A549 (cell line): ENCODE data around the gene BMPER. TPM values are rescaled to one million over a fixed set of nuclear protein-coding genes. Genes with fewer than 3 reads are reported as not detected.

Experiments used
- ATAC-seq, 2 experiments: fragments of 200-7000 bp in 1 of 2; fragments of >200 bp in 1 of 2; cut with Nextera tagmentation in 1 of 2; cut with Tn5 transposase in 1 of 2; 3 replicates each; pipeline versions ENCODE4 v1.8.0 to v1.9.1; 2018 to 2020; ENCODE audit warnings: mild to moderate bottlenecking in 1 of 2, moderate library complexity in 1 of 2
- CTCF ChIA-PET: fragments of 300-600 bp; sonication (Branson Sonifier 250); formaldehyde crosslinking; extraction: SDS; loops from one replicate; lab custom pipeline; 2021; ENCODE audit warnings: antibody characterized with exemption, inconsistent platforms; lab: Yijun Ruan, JAX
- POLR2A ChIA-PET: fragments of 350-600 bp; formaldehyde crosslinking; extraction: SDS; loops from one replicate; lab custom pipeline; 2021; ENCODE audit warnings: antibody characterized with exemption, inconsistent platforms; lab: Yijun Ruan, JAX
- DNase-seq, 2 experiments: peaks; one replicate each; pipeline versions ENCODE4 v3.0.0 to v3.0.0-alpha.2; 2011 to 2016; ENCODE audit warnings: low read depth in 1 of 2, low spot score in 1 of 2
- FAIRE-seq: peaks from 2 replicates; lab custom pipeline; 2011; peaks lifted over from hg19 to GRCh38; lab: Jason Lieb, UNC
- H3K27ac ChIP-seq, 2 experiments: fragments of >200 bp; sonication (Bioruptor Twin); formaldehyde crosslinking; 3 replicates each; pipeline ENCODE4 v1.5.1; 2016 to 2017
- H3K4me1 ChIP-seq: fragments of >200 bp; sonication (Bioruptor Twin); formaldehyde crosslinking; 3 replicates; pipeline ENCODE4 v1.6.1; 2016
- H3K4me2 ChIP-seq: fragments of >200 bp; sonication (Bioruptor Twin); formaldehyde crosslinking; 3 replicates; pipeline ENCODE4 v1.6.1; 2016
- H3K4me3 ChIP-seq: fragments of >200 bp; sonication (Bioruptor Twin); formaldehyde crosslinking; 3 replicates; pipeline ENCODE4 v1.5.1; 2016
- H3K9me3 ChIP-seq: fragments of >200 bp; sonication (Bioruptor Twin); formaldehyde crosslinking; 3 replicates; pipeline ENCODE4 v1.6.1; 2016
- CBX2 ChIP-seq: fragments of 200-600 bp; sonication (generic); IDR thresholded peaks from 2 replicates; pipeline ENCODE4 v1.6.1; 2016; ENCODE audit warnings: low read depth, mild to moderate bottlenecking, borderline replicate concordance
- CEBPB ChIP-seq, 2 experiments: fragments of >200 bp in 1 of 2; sonication (Bioruptor Twin) in 1 of 2; formaldehyde crosslinking in 1 of 2; IDR thresholded peaks; 2 replicates each; pipeline ENCODE4 v1.6.1; 2012 to 2016
- CHD2 ChIP-seq: fragments of 150-350 bp; IDR thresholded peaks from 2 replicates; pipeline ENCODE4 v1.6.1; 2014; ENCODE audit warnings: low read length; ENCODE audit not compliant: partially characterized antibody
- EHF ChIP-seq: fragments of 250-450 bp; sonication (Bioruptor Pico); IDR thresholded peaks from 2 replicates; pipeline ENCODE4 v1.5.0; 2020; ENCODE audit warnings: mild to moderate bottlenecking
- ESRRA ChIP-seq: fragments of 150-350 bp; IDR thresholded peaks from 2 replicates; pipeline ENCODE4 v1.6.1; 2014; ENCODE audit warnings: mild to moderate bottlenecking, low read length, borderline replicate concordance
- FOXS1 ChIP-seq: fragments of 250-450 bp; sonication (Bioruptor Pico); IDR thresholded peaks from 2 replicates; pipeline ENCODE4 v1.5.0; 2020; ENCODE audit warnings: mild to moderate bottlenecking, moderate library complexity
- GATA3 ChIP-seq: IDR thresholded peaks from 2 replicates; pipeline ENCODE4 v1.6.1; 2012; ENCODE audit warnings: borderline replicate concordance
- HDAC2 ChIP-seq: fragments of 200-600 bp; sonication (generic); IDR thresholded peaks from 2 replicates; pipeline ENCODE4 v1.6.1; 2016
- HOXB5 ChIP-seq: fragments of 250-450 bp; sonication (Bioruptor Pico); IDR thresholded peaks from 2 replicates; pipeline ENCODE4 v1.5.0; 2020; ENCODE audit warnings: mild to moderate bottlenecking, moderate library complexity
- MAFK ChIP-seq: fragments of 450-650 bp; IDR thresholded peaks from 2 replicates; pipeline ENCODE4 v1.6.1; 2014; ENCODE audit not compliant: partially characterized antibody
- MAZ ChIP-seq: fragments of 150-350 bp; IDR thresholded peaks from 2 replicates; pipeline ENCODE4 v1.6.1; 2014; ENCODE audit warnings: antibody characterized with exemption, low read depth, low read length, borderline replicate concordance
- NFE2L2 ChIP-seq: fragments of 150-350 bp; conservative IDR thresholded peaks from 2 replicates; pipeline ENCODE4 v1.6.1; 2014; ENCODE audit warnings: low read length
- PHF8 ChIP-seq: fragments of 200-600 bp; sonication (generic); IDR thresholded peaks from 2 replicates; pipeline ENCODE4 v1.6.1; 2016; ENCODE audit warnings: low read depth, mild to moderate bottlenecking, antibody characterized with exemption, moderate library complexity, borderline replicate concordance
- RARB ChIP-seq: fragments of 250-450 bp; sonication (Bioruptor Pico); IDR thresholded peaks from 2 replicates; pipeline ENCODE4 v1.8.0; 2021; ENCODE audit warnings: mild to moderate bottlenecking, moderate library complexity
- SMC3 ChIP-seq: fragments of >200 bp; sonication (Bioruptor Twin); formaldehyde crosslinking; IDR thresholded peaks from 3 replicates; pipeline ENCODE4 v1.6.1; 2018; ENCODE audit warnings: inconsistent platforms
- SREBF2 ChIP-seq: fragments of 450-650 bp; IDR thresholded peaks from 2 replicates; pipeline ENCODE4 v1.6.1; 2014; ENCODE audit warnings: mild to moderate bottlenecking, moderate library complexity
- ZNF302 ChIP-seq: fragments of 250-450 bp; sonication (Bioruptor Pico); IDR thresholded peaks from 2 replicates; pipeline ENCODE4 v1.9.0; 2021; ENCODE audit warnings: inconsistent platforms, mild to moderate bottlenecking, moderate library complexity
- WGBS: methylation state at CpG from one replicate; pipeline ENCODE4 v1.1.6; 2017; ENCODE audit errors: missing lambda C conversion rate; 5-methylcytosine and 5-hydroxymethylcytosine counted together
- polyA plus RNA-seq, 4 experiments: library from polyadenylated mRNA; depleted of rRNA in 3 of 4; stranded (reverse); fragments of >200 nt; fragmentation: RNase III in 1 of 4; extraction: RNeasy Plus Mini Kit Qiagen cat#74134 plus additional on column Dnase treatment in 1 of 4; gene quantifications; 2 replicates in 3 of 4; 3 replicates in 1 of 4; pipeline ENCODE4 v1.2.3, GENCODE V29; 2011 to 2017
- TF ChIP-seq, protein P1 (sequence below): IDR thresholded peaks from 2 replicates; pipeline ENCODE4 v1.6.1; 2012; ENCODE audit warnings: low read depth, borderline replicate concordance
- TF ChIP-seq, protein P2 (sequence below): IDR thresholded peaks from 2 replicates; pipeline ENCODE4 v1.6.1; 2012
- TF ChIP-seq, protein P3 (sequence below): fragments of >200 bp; sonication (Bioruptor Twin); formaldehyde crosslinking; IDR thresholded peaks from 3 replicates; pipeline ENCODE4 v1.6.1; 2016
- TF ChIP-seq, protein P4 (sequence below): IDR thresholded peaks from 2 replicates; pipeline ENCODE4 v1.6.1; 2012
- TF ChIP-seq, protein P5 (sequence below): fragments of >200 bp; sonication (Bioruptor Twin); formaldehyde crosslinking; IDR thresholded peaks from 3 replicates; pipeline ENCODE4 v1.5.1; 2016

BMPER gene
- polyA plus RNA-seq, 2 of the 4 experiments (the other 2 are of a cell fraction): 5.0 to 5.8 TPM

DNA sequence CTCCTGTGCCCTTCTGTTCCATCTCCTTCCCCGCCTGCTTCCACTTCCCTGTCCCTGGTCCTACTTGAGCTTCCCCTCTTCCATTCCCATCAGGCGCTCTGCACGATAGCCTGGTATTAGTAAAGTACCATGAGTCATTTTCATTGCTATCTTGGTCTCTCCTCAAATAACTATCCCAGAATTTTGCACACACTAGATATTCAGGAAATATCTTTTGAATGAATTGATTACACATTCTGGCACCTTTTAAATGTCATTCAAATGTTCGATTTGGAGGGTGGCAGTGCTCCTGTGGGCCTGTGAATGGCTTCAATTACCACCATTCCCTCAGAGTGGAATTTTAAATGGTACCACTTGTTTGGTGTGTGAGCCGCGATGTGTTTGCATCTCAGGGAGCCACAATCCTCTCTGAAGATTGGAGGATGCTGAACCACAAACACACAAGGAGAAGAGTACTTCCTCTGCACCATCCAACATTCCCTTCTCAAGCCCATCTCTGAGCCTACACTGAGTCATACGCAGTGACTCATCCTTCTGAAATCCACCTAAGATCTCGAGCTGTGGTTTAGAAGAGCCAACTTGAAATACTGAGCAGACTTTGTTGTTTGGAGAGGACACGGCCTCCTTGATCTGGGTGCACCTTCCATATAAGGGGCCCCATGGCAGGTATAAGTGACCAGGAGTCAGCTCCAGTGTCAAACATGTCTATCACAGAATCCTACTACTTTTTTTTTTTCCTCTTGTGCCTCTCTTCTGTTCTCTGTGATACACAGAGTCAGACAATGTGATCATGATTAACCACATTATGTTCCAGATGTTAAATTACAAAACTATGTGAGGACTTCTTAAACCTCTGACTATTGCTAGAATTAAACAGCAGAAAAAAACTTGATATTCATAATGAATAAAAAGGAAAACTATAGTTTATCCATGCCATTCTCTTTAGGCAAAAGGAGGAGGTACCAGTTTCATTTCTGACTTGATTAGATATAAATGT is 81.9 kb downstream of the BMPER start (continued):
- TF ChIP-seq, protein P1, sequence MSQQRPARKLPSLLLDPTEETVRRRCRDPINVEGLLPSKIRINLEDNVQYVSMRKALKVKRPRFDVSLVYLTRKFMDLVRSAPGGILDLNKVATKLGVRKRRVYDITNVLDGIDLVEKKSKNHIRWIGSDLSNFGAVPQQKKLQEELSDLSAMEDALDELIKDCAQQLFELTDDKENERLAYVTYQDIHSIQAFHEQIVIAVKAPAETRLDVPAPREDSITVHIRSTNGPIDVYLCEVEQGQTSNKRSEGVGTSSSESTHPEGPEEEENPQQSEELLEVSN: 0 out of 2 replicates have a peak, but pooled peaks have one; percentile 22
- TF ChIP-seq, protein P2, sequence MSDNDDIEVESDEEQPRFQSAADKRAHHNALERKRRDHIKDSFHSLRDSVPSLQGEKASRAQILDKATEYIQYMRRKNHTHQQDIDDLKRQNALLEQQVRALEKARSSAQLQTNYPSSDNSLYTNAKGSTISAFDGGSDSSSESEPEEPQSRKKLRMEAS: peak; percentile 67; the same call in 1 of the 2 replicates
- TF ChIP-seq EHF (CRISPR knock-in tag): no peak

DNA sequence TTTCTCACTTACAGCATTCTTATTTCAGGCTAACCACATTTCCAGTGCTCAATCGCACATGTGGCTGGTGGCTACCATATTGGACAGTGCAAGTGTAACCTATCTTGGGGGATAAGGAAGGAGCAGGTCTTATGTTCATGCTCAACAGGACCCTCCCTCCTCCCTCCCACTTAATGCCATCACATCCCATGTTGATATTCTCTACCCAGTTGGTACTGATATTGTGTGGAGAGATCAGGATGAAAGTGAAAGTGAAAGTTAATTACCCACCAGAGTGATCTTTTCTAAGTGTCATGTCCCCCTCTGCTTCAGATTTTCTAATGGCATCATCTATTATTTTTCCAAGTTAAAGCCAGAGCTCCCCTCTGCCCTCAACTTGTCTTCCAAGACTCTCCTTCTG is 91.6 kb downstream of the BMPER start:
- H3K4me3 ChIP-seq: no peak overlapping the region
- no peaks in the 10 kb centered on the region for H3K9me3 ChIP-seq
- TF ChIP-seq CHD2: no peak
- DNase-seq (no peak), ATAC-seq (no peak), FAIRE-seq (no peak)
- H3K27ac ChIP-seq: 0 out of 6 replicates have a peak overlapping the region, but pooled peaks of 1 of the 2 experiments have one; percentile 23
- POLR2A ChIA-PET: no interaction called here
- H3K4me2 ChIP-seq: no peak overlapping the region
- WGBS: 96% methylated on average over 1 of the region's 1 CpG
- CTCF ChIA-PET: no interaction called here
- H3K4me1 ChIP-seq: no peaks in the 10 kb centered on the region

DNA sequence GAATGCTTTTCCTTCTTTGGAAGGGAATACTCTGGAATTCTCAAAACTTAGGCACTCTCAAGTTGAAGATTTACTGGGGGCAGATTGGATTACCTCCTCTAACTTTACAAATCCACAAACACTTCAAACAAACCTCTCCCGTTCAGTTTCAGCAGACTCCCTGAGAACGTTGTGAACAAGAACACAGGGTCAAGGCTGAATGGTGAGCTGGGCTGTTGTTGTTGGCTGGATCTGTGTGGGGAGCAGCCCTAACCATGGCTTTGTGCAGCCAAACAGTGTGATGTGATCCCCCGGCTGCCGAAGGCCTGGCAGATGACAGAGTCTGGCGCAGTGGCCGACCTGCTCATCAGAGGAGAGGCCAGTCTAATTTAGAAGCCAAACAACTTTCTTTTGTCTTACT is 93.1 kb downstream of the BMPER start:
- Histone ChIP-seq H3K4me3 (no peak overlapping the region), H3K4me1 (no peaks in the 10 kb centered on the region), H3K27ac (peak overlapping the region in 1 of 2 experiments; percentile 25; a peak in 1 of 6 replicates), H3K9me3 (peaks cover 10% of the 10 kb centered on the region; the same call in 1 of the 3 replicates), H3K4me2 (no peak overlapping the region)
- no peak for FAIRE-seq
- no peak for DNase-seq
- POLR2A ChIA-PET: no interaction called here
- CTCF ChIA-PET: no interaction called here
- WGBS: 92% methylated on average over 6 of the region's 6 CpGs
- ATAC-seq: no peak
- TF ChIP-seq MAFK: no peak
- no peak for TF ChIP-seq CBX2
- TF ChIP-seq, protein P3, sequence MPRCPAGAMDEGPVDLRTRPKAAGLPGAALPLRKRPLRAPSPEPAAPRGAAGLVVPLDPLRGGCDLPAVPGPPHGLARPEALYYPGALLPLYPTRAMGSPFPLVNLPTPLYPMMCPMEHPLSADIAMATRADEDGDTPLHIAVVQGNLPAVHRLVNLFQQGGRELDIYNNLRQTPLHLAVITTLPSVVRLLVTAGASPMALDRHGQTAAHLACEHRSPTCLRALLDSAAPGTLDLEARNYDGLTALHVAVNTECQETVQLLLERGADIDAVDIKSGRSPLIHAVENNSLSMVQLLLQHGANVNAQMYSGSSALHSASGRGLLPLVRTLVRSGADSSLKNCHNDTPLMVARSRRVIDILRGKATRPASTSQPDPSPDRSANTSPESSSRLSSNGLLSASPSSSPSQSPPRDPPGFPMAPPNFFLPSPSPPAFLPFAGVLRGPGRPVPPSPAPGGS: no peak
- no peak for TF ChIP-seq MAZ
- no peak for TF ChIP-seq RARB (CRISPR knock-in tag)
- TF ChIP-seq SREBF2: no peak
- no peak for TF ChIP-seq HOXB5 (CRISPR knock-in tag)
- no peak for TF ChIP-seq GATA3
- no peak for TF ChIP-seq FOXS1 (CRISPR knock-in tag)
- TF ChIP-seq SMC3: no peak
- no peak for TF ChIP-seq ESRRA
- TF ChIP-seq, protein P4, sequence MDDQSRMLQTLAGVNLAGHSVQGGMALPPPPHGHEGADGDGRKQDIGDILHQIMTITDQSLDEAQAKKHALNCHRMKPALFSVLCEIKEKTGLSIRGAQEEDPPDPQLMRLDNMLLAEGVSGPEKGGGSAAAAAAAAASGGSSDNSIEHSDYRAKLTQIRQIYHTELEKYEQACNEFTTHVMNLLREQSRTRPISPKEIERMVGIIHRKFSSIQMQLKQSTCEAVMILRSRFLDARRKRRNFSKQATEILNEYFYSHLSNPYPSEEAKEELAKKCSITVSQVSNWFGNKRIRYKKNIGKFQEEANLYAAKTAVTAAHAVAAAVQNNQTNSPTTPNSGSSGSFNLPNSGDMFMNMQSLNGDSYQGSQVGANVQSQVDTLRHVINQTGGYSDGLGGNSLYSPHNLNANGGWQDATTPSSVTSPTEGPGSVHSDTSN: no peak
- TF ChIP-seq, protein P5, sequence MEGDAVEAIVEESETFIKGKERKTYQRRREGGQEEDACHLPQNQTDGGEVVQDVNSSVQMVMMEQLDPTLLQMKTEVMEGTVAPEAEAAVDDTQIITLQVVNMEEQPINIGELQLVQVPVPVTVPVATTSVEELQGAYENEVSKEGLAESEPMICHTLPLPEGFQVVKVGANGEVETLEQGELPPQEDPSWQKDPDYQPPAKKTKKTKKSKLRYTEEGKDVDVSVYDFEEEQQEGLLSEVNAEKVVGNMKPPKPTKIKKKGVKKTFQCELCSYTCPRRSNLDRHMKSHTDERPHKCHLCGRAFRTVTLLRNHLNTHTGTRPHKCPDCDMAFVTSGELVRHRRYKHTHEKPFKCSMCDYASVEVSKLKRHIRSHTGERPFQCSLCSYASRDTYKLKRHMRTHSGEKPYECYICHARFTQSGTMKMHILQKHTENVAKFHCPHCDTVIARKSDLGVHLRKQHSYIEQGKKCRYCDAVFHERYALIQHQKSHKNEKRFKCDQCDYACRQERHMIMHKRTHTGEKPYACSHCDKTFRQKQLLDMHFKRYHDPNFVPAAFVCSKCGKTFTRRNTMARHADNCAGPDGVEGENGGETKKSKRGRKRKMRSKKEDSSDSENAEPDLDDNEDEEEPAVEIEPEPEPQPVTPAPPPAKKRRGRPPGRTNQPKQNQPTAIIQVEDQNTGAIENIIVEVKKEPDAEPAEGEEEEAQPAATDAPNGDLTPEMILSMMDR: no peak
- TF ChIP-seq NFE2L2: no peak
- TF ChIP-seq HDAC2: no peak
- TF ChIP-seq CEBPB (IDR thresholded peaks at IDR 0.05): no peak
- TF ChIP-seq EHF (CRISPR knock-in tag): no peak
- no peak for TF ChIP-seq ZNF302
- no peak for TF ChIP-seq PHF8
- TF ChIP-seq, all 56 proteins: peak for 0
